Prostate gland (tissue), 2 donors: ENCODE measurements around the gene KTI12. TPM values are rescaled to one million over a fixed set of nuclear protein-coding genes. Genes with fewer than 3 reads are reported as not detected.

ENCODE experiments used
- DNase-seq: peaks from one replicate; pipeline ENCODE4 v3.0.0-alpha.2; 2019; ENCODE audit warnings: low spot score
- H3K27ac ChIP-seq, 2 donors: fragments of 200-600 bp; sonication (generic); 2 replicates each; pipeline ENCODE4 v1.5.1; 2017 to 2019
- H3K27me3 ChIP-seq: fragments of 200-600 bp; sonication (generic); replicated peaks from 2 replicates; pipeline ENCODE4 v1.5.1; 2019; ENCODE audit not compliant: insufficient read depth
- H3K36me3 ChIP-seq, 2 donors: fragments of 200-600 bp; sonication (generic); 1 replicate in 1 of 2; 2 replicates in 1 of 2; pipeline versions ENCODE4 v1.5.1 to v1.8.1; 2017 to 2019
- H3K4me1 ChIP-seq: fragments of 200-600 bp; sonication (generic); replicated peaks from 2 replicates; pipeline ENCODE4 v1.5.1; 2019
- H3K4me3 ChIP-seq, 2 donors: fragments of 200-600 bp; sonication (generic); 2 replicates each; pipeline ENCODE4 v1.5.1; 2017 to 2019
- H3K9me3 ChIP-seq: fragments of 200-600 bp; sonication (generic); 2 replicates; pipeline ENCODE4 v1.5.1; 2017
- CTCF ChIP-seq, 4 experiments: fragments of 200-600 bp in 2 of 4; fragments of 450-650 bp in 2 of 4; sonication (generic) in 2 of 4; IDR thresholded peaks; 1 replicate in 3 of 4; 2 replicates in 1 of 4; pipeline ENCODE4 v1.5.1; 2016 to 2019; ENCODE audit warnings: antibody characterized with exemption in 4 of 4, mild to moderate bottlenecking in 2 of 4, moderate library complexity in 2 of 4
- POLR2A ChIP-seq: fragments of 450-650 bp; IDR thresholded peaks from one replicate; pipeline ENCODE4 v1.6.1; 2016; ENCODE audit warnings: antibody characterized with exemption, mild to moderate bottlenecking
- POLR2AphosphoS5 ChIP-seq: sonication (generic); formaldehyde crosslinking; IDR thresholded peaks from one replicate; pipeline ENCODE4 v1.6.1; 2017; ENCODE audit warnings: antibody characterized with exemption
- WGBS: methylation state at CpG from one replicate; pipeline ENCODE4 v1.1.5; 2018; 5-methylcytosine and 5-hydroxymethylcytosine counted together
- intact Hi-C: fragments of 100-400 bp; cut with DNase I; formaldehyde crosslinking; loops from one replicate; pipeline ENCODE4 v1.14.2; 2022
- total RNA-seq, 2 donors: library from RNA; depleted of rRNA; stranded (reverse); fragments of >200 nt; gene quantifications; one replicate each; pipeline ENCODE4 v1.1.0, GENCODE V29; 2016

Gene KTI12
- total RNA-seq, 2 donors from 2014 or later: 9.2 to 15.0 TPM

DNA sequence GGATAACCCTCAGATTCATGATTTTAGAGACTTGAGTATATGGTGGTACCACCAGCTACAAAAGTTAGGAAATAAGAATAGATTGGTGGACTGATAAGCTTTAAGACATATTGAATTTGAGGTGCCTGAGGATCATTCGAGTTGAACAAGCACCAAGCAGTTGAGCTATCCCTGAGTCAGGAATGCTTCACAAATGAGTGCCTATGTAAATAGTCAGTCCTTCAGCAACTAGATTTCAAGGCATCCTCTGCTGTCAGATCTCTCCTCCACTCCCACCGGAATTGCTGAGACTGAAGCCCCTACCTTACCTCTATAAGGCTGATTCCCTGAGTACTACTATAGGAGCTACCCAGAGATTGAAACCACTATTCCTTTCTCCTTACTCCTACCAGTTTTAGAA lies 29.6 kb upstream of the KTI12 start:
- H3K4me1 ChIP-seq: peaks cover 2% of the 10 kb centered on the region
- peaks cover 0 to 10% of the 10 kb centered on the region in 2 donors for H3K36me3 ChIP-seq
- DNase-seq: no peak
- intact Hi-C loops: no loop called here
- no peaks in the 10 kb centered on the region for H3K9me3 ChIP-seq
- H3K27ac ChIP-seq: no peak overlapping the region
- TF ChIP-seq POLR2A (no peak), CTCF (IDR thresholded peaks at IDR 0.05) (no peak), POLR2AphosphoS5 (no peak)
- no peak overlapping the region for H3K4me3 ChIP-seq
- WGBS: 69% methylated on average over 2 of the region's 2 CpGs
- H3K27me3 ChIP-seq: no peaks in the 10 kb centered on the region

DNA sequence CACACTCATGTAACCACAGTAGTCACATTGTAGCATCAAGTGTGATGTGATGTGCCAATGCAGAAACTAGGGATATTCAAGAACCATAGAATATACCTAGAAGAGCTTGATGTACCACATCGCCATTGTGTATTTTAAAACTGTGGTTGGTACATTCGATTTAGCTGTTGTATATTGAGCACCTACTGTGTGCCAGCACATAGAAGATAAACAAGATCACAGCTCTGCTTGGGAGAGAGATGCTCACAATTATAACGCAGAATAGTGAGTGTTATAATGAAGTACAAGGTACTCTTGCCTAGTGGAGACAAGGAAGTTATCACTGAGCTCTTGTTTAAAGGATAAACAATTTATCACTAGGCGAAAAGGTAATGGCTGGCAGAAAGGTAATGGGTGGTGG lies 27.2 kb upstream of the KTI12 start:
- no peak overlapping the region for H3K4me3 ChIP-seq
- no peaks in the 10 kb centered on the region for H3K9me3 ChIP-seq
- H3K4me1 ChIP-seq: peaks cover 6% of the 10 kb centered on the region
- H3K36me3 ChIP-seq: peaks cover 0 to 7% of the 10 kb centered on the region in 2 donors
- DNase-seq: no peak
- WGBS: 98% methylated on average over 4 of the region's 4 CpGs
- no peaks in the 10 kb centered on the region for H3K27me3 ChIP-seq
- H3K27ac ChIP-seq: no peak overlapping the region
- intact Hi-C loops: no loop called here
- TF ChIP-seq CTCF (IDR thresholded peaks at IDR 0.05) (no peak), POLR2AphosphoS5 (no peak), POLR2A (no peak)

DNA sequence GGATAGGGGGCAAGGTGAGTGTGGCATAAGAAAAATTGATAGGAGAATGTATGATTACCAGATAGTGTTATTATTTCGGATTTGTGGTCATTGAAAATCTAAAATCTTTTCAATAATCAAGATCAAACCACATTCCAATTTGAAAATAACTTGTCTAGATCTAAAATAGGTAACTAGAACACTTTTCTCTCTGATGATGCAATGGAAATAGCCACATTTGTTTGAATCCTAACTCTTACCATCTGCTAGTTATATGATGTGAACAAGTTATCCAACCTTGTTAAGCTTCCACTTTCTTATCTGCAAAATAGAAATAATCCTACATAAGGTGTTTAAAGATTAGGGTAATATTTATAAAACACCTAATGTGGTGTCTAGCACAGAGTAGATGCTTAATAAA lies 26.3 kb upstream of the KTI12 start:
- no peak overlapping the region for H3K27ac ChIP-seq
- TF ChIP-seq CTCF (IDR thresholded peaks at IDR 0.05): no peak
- TF ChIP-seq POLR2A: no peak
- TF ChIP-seq POLR2AphosphoS5: no peak
- H3K4me1 ChIP-seq: peaks cover 6% of the 10 kb centered on the region
- no peaks in the 10 kb centered on the region for H3K9me3 ChIP-seq
- H3K36me3 ChIP-seq: no peaks in the 10 kb centered on the region
- DNase-seq: no peak
- H3K4me3 ChIP-seq: no peak overlapping the region
- no peaks in the 10 kb centered on the region for H3K27me3 ChIP-seq
- 97% methylated on average over 1 of the region's 1 CpG for WGBS
- intact Hi-C loops: no loop called here

DNA sequence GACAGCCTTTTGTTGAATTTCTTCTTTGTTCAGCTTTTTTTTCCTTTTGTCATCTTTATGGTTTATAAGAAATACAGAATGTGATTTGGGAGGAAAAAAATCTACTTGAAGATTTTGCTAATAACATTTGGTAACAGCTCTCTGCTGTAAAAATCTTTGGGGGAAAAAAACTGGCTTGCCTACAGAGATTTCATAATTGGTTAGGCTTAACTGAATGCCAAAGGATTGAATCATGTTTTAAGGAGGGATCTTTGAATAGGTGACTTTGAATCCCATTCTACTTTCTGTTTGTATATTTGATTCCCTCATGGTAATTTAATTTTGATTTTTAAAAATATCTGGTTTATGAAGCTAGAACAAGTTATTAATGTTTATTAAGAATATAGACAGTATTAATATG lies 25.7 kb upstream of the KTI12 start:
- no peak overlapping the region for H3K4me3 ChIP-seq
- H3K9me3 ChIP-seq: no peaks in the 10 kb centered on the region
- H3K27me3 ChIP-seq: no peaks in the 10 kb centered on the region
- no peak for TF ChIP-seq CTCF (IDR thresholded peaks at IDR 0.05)
- no peak for TF ChIP-seq POLR2AphosphoS5
- no peak for TF ChIP-seq POLR2A
- no peak for DNase-seq
- no peak overlapping the region for H3K27ac ChIP-seq
- H3K36me3 ChIP-seq: no peaks in the 10 kb centered on the region
- intact Hi-C loops: no loop called here
- peaks cover 6% of the 10 kb centered on the region for H3K4me1 ChIP-seq

DNA sequence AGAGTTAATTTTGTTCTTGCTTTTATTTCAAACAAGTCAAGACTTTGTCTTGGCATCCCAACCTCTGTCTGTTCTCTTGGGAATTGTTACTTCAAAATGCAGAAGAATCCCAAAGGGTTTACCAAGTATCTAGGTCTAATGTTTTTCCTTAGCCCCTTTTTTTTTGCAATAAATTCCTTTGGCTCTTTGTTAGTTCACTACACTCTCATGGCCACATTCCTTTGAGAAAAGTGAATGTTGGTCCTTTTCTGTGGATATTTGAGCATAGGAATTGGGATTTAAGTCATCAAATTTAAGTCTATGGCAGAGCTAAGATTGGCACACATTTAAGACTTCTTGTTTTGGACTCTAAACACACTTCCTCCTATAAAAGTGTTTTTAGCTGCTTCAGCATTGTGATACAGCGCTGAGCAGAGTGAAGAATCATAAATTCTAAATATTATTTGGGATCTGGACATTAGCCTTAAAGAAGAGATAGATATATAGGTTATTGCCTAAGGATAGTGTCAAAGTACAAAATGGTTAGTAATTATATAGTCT lies 24.3 kb upstream of the KTI12 start:
- peaks cover 6% of the 10 kb centered on the region for H3K4me1 ChIP-seq

More for the DNA sequence above, 24.3 kb upstream of the KTI12 start:
- intact Hi-C loops: no loop called here
- Histone ChIP-seq H3K9me3 (no peaks in the 10 kb centered on the region), H3K27me3 (no peaks in the 10 kb centered on the region), H3K36me3 (no peaks in the 10 kb centered on the region), H3K4me3 (no peak overlapping the region), H3K27ac (no peak overlapping the region)
- WGBS: 42% methylated on average over 1 of the region's 1 CpG
- TF ChIP-seq POLR2AphosphoS5 (no peak), CTCF (IDR thresholded peaks at IDR 0.05) (no peak), POLR2A (no peak)
- no peak for DNase-seq
